Stimulated activated CD8-positive, alpha-beta memory T cell treated with anti-CD3 and anti-CD28 coated beads, Interleukin-7, amount 100 ng/mL, for 1 hour (primary cell): ENCODE results near the gene GPC5.

Experiments
- DNase-seq, 2 donors: peaks; one replicate each; pipeline ENCODE4 v3.0.0-alpha.2; 2020; ENCODE audit warnings: low read depth in 2 of 2

Gene GPC5

DNA sequence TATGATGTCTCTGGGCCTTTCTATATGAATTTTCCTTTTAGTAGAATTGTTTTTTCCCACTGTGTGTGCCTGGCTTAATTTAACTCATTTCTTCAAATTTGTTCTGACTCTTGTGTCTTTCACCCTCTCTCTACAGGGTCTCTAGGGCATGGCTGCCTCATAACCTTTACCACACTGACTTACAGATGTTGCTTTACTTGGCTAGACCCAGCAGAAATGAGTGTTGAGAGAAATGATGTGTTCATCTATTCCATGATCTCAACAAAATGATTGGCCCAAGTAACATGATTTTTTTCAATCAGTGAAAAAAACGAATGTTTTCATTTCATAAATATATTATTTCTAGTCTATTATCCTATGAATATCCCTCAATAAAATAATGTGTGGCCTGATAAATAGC is 195.0 kb downstream of the GPC5 start:
- DNase-seq = no peak

DNA sequence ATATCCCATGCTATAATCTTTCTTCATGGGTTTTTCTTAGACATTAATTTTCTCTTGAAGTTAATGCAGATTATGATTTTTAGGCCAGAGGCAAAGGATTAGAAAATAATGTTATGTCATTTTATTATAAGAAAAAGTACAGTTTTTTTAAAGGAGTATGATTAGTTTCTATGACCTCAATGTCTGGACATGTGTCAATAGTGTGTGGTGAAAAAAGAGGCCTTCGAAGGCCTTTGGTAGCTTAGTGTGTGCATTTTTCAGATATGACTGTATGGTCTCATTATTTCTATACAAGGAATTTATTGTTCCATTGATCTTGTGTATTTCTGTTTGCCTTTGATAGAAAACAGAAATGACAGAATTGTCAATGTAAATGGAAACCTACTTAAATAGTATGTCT is 195.6 kb downstream of the GPC5 start:
- DNase-seq = no peak

DNA sequence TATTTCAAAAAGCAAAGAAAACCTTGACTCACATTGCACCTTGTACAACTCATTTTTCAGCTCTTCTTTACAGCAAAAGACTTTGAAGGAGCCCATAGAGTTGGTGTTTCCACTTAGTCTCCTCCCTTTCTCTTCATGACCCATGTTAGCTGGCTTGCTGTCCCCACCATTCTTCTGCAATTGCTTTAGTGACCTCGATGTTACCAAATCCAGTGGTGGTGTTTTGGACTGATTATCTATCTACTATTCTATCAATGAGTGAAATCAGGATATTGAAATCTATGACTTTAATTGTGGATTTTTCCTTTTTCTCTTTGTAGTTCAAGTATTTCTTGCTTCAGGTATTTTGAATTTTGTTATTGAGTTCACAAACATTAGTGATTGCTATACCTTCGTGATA is 197.3 kb downstream of the GPC5 start:
- DNase-seq = no peak

DNA sequence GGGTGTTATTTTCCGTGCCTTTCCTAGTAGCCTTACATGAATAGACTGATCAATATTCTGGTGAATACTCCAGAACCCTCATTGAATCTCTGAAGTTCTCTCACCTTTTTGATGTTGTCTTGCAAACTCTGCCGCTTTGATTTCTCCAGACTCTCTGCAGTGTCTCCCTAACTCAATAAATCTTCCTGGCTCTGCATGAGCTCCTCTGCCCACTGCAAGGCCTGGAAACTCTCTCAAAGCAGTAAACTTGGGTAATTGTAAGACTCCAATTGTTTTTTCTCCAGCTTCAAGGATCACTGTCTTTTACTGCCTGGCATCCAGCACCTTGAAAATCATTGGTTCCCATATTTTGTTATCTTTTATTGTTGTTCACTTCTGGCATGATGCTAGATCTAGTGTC is 198.4 kb downstream of the GPC5 start:
- no peak for DNase-seq

DNA sequence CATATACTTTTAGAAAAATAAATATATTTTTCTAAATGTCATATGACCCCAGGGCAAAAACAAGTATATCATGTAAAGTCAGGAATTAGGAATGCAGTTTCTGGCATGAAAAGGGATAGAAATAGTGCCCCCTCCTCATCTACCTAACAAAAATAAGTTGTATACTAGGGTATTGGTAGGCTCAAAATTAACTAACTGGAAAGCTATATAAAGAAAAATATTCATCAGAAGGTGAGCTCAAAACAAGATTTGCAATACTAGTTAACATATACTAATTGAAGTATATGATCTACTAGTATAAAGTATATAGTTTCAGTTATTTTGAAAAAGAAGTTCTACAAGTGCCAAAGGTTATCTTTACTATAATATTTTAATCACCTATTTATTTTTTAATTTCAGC is 200.2 kb downstream of the GPC5 start:
- no peak for DNase-seq

DNA sequence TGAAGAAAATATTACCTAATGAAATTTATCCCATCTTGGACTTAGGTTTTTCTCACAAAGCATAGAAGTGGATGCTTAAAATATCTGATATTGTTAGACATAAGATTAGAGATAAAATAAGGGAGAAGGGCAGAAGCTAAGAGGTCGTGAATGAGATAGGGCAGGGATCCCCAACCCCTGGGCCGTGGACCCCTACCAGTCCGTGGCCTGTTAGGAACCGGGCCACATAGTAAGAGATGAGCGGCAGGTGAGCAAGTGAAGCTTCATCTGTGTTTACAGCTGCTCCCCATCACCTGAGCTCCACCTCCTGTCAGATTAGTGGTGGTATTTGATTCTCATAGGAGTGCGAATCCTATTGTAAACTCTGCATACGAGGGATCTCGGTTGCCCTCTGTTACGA is 202.9 kb downstream of the GPC5 start:
- no peak for DNase-seq

DNA sequence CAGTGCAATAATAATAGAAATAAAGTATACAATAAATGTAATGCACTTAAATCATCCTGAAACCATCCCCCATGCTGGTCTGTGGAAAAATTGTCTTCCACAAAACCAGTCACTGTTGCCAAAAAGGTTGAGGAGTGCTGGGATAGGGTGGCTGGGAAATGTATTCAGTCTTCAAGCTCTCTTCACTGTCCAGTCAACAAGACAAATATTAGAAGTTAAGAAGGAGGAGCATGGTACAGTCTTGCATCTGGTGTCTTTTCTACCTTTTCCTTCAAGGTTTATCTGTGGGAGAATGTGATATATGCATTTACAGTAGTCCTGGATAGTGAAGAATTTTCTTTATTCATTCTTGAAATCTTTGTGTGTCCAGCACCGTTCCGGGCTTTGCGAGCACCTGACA is 203.4 kb downstream of the GPC5 start:
- DNase-seq = no peak

DNA sequence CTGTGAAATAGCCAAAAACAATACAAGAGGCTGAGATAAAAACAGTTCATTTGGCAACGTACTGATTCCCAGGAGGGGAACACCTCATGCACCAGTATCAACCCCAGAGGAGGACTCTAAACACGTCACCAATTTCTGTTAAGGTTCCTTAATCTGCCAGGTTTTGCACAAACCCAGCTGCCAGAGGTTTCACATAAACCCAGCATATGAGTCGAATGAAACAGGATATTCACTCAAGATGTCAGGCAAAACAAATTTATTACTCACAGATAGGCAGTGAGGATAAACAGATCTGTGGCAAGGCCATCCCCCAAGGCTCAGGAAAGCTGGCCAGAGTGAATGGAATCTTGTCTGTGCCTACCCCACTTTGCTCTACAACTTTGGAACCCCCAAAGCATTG is 210.9 kb downstream of the GPC5 start:
- DNase-seq = no peak

DNA sequence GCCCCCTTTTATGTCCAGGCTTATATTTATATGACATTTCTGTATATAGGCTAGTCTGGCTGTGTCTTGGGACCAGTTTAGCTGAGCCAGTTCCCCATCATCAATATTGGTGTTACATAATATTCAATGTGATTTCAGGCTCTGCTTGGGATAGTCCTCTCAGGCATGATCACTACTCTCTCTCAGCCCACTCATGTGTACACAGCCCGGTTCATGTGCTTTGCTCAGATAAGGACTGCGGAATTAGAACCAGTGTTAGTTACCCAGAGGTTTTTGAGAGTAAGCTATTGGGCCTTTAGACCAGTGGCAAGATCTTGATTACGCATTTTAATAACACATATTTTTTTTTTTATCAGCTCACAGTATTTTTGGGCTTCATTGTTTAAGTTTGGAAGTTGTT is 219.9 kb downstream of the GPC5 start:
- no peak for DNase-seq

DNA sequence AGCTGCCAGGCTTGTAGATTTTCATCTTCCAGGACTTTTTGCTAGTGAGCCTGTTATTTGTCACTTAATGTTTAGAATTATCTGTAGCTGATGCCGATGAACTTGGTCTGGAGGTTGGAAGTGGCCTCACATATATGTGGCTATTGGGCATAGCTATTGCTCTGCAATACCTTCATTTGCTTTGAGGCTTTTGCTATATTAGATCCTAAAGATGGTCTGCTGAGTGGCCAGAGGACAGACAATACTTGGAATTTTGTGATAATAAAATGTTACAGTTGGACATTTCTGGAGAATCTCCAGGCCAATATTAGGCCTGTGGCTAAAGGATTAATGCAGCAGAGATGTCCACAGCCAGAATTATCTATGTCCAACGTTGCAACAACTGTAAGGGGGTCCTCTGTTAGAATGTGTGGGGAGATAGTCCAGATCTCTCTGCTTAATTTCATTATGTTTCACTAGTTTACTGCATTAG is 222.3 kb downstream of the GPC5 start:
- DNase-seq = no peak

DNA sequence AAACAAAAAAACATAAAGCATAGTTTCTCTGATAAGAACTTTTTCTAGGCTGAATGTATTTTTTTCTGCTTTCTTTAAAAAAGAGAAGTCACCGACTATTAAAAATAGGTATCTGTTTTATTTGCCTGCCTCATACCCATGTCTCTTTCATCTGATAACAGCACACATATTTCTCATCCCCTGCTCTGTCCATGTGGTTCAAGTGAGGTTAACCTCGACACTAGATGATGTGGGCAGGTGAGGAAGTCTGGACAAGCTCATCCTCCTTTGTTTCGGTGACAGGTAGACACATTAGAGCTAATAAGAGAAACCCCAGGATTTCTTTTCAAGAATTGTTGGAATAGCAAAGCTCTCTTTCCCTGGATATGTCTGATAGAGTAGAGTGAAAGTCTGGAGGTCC is 222.7 kb downstream of the GPC5 start:
- DNase-seq = no peak

DNA sequence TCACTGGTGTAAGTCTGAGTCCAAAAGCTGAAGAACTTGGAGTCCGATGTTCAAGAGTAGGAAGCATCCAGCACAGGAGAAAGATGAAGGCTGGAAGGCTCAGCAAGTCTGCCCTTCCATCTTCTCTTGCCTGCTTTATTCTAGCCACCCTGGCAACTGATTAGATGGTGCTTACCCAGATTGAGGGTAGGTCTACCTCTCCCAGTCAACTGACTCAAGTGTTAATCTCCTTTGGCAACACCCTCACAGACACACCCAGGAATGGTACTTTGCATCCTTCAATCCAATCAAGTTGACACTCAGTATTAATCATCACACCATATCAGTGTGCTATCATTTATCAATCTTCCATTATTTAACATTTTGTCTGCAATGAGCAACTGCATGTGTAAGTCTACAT is 223.5 kb downstream of the GPC5 start:
- no peak for DNase-seq

DNA sequence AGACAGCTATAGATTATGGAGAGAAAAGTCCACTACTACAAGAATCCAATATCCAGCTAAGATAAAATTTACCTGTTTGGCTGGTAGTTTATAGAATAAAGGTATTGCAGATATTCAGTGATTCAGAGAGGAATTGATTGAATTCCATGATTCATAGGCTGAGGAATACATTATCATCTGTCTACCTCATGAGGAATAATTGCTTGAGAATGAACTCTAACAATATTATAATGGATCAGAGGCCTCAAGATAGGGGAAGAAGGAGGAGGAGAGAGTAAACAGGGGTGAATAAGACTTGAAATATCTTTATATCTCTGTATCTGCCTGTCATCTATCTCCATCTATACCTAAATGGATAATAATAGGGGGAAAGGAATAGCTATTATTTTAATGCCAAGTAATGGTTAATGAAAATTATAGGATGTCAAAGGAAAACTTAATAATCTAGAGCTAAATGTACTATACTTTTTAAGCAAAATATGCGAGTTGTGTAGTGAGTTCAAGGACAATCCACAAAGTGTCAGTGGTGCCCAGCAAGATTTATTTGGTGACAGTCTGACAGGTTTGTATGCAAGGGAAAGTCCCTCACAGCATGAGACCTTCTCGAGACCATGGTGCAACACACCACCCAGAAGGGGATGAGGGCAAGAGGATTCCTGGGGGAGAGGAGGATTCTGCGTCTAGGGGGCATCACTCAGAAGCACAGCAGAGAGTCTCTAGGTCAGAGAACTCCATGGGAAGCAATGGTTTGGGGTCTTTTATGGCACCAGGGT is 224.5 kb downstream of the GPC5 start:
- DNase-seq = no peak

DNA sequence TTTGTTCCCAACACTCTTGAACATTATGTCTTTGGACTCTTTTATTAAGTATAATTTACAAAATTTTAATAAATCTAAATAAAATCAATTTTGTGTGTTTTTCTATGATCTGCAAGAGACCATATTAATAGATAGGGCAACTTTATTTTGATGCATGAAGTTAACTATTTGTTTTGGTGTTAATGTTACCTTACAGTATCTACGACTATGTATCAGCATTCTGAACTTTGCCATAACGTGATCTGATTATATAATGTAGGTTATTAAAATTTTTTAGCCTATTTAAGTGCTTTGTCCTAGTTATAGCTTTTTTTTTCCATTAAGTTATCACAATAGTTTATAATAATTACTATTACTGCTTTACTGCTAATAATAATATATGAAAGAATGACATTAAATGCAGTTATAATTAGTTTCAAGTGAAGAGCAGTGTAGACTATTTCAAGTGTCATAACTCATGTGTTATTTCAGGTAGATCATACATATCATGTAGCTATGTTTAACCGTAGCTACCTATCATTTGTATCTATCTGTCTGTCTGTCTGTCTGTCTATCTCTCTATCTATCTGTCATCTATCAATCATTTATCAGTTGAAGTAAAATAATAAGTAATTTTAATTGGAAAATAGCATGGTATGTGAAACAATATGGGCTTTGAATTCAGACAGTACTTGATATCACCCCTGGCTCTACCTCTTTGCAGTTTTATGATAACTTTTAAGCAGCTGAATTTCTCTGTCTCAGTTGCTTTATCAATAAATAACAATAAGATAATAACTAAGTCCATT is 229.7 kb downstream of the GPC5 start:
- DNase-seq = no peak

DNA sequence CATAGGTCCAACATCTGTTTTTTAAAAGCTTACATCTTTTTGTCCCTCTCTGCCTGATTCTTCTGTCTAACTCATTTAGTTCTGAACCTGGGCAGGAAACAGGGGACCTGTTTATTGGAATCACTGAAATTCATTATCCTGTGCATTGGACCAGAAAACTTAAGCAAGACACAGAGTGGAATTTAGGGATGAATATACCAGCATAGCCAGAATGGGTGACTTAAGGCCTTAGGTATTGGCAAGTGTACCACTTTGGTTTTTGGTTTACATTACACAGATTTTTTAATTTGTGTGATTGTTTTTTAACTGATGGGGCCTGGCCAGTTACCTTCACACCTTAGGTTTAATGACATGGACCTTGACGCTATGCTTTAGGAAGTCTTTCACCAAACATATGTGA is 232.5 kb downstream of the GPC5 start:
- DNase-seq = no peak

DNA sequence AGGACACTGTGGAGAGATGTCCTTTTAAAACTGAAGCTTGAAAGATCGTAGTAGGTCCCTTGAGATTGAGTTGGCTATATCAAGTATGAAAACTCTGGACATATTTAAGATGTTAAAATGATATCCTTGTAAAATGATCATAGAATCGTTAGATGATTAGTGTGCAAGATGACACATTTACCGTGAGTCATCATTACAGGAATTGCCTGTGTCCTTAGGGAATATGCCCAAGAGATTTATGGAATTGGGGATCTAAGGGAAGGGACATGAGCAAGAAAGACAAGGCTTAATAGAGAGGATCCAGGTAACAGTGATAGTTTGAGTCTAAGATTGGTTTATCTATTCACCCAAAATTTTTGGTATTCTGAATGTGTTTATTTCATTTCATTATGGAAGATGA is 233.7 kb downstream of the GPC5 start:
- no peak for DNase-seq

DNA sequence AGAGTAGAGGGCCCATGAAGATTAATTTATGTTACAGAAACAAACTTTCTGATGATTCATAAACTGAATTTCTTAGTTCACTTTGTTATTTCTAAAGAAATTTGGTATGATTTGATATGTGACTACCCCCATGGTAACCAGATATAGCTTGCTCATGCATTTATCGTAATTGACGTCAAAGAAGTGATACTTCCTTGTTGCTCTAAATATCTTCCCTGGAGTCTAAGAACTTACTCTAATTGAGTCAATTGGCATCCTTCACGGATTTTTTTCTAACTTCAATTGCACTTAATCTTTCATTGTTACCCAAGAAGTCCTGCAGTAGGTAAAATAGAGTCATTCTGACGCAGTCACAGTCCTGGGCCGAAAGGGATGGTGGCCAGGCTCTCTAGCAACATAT is 240.9 kb downstream of the GPC5 start:
- DNase-seq = no peak

DNA sequence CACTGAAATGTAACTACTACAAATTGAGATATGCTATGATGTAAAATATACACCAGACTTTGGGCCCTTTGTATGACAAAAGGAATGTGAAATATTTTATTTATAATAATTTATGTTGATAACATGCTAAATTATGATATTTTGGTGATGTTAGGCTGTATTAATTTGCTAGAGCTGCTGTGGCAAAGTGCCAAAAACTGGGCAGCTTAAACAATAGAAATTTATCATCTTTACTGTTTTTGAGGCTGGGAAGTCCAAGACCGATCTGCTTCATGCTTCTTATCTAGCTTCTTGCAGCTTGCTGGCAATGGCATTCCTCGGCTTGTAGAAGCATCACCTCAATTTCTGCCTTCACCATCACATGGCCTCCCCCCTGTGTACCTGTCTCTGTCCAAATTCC is 245.0 kb downstream of the GPC5 start:
- DNase-seq = no peak

DNA sequence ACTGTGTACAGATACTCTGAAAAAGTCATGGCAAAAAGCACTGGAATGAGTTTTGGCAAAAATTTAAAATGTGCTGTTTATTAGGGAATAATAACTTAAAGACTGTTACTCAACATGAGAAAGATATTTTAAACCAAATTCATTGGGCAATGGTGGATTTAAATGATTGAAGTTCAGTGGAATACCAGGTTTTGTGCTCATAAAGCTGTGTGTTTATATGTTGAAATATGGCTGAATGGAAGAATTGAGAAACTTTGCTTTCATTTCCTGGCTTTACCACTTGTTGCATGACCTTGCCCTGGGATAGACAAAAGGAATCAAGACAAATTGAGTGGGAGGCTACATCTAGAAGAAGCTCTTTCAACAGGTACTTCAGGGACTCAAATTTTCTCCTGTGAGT is 246.4 kb downstream of the GPC5 start:
- DNase-seq = no peak

DNA sequence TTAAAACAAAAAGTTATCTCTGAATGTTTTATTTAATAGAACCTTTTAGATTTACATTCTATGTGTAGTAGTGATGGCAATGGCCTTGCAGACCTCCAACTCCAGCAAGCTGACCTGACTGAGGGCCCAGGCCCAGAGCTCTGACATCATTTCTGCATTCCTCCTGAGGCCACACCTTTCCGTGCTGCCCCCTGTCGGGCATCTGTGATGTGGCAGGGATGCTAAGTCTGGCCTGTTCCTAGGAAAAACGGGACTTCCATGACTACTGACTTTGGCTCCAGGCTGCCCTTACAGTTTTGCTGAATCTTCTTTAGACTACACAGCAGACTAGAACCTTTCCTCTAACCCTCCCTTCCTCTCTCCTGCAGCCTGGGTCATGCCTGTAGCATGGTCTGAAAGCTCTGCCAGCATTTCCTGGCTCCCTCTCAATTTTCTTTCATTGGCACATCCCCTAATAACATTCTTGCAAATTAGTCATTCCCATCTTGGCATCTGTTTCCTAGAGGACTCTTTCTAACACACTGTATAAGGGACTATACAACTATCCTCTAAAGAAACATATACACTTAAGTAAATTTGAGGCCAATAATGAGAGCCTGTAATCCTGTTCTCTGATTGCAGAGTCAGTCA is 249.1 kb downstream of the GPC5 start:
- DNase-seq = no peak

DNA sequence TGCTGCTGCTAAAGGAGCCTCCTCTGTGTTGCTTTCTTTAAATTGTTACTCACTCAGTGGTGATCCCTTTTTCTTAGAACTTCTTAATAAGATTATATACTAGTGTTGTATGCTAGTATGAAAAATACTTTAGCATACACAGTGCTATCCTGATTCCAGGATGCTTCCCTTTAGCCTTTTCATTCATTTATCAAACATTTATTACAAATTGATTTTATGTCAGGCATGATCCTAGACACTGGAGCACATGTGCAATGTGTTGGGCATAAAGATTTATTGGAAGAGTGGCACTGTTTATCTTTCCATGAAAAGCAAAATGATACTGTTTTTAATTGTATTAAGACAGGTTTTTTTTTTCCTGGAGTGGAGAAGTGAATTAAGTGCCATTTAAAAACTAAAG is 249.6 kb downstream of the GPC5 start:
- DNase-seq = no peak

DNA sequence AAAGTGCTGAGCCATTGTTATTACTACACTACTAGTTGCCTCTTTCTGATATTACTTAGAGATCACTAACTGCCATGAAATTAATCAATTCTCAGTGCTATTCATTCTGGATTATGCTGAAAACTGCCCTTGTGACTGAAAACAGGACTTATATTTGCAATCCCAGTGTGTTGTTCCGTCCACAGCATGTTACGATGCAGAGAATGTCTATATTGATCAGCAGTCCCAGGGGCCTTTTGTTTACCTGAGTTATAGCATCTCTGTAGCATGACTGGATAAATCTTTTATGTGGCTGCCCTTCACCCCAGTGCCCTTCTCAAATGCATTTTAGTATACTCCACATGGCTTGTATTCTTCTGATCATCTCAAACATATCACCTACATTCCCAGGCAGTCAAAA is 251.0 kb downstream of the GPC5 start:
- no peak for DNase-seq
